Measurements from ENCODE around the gene INF2. TPM values are rescaled to one million over a fixed set of nuclear protein-coding genes. Genes with fewer than 3 reads are reported as not detected.

The INF2 gene
- total and polyA plus RNA-seq, 2 experiments from 2014 or later = 36.7 to 75.5 TPM

DNA sequence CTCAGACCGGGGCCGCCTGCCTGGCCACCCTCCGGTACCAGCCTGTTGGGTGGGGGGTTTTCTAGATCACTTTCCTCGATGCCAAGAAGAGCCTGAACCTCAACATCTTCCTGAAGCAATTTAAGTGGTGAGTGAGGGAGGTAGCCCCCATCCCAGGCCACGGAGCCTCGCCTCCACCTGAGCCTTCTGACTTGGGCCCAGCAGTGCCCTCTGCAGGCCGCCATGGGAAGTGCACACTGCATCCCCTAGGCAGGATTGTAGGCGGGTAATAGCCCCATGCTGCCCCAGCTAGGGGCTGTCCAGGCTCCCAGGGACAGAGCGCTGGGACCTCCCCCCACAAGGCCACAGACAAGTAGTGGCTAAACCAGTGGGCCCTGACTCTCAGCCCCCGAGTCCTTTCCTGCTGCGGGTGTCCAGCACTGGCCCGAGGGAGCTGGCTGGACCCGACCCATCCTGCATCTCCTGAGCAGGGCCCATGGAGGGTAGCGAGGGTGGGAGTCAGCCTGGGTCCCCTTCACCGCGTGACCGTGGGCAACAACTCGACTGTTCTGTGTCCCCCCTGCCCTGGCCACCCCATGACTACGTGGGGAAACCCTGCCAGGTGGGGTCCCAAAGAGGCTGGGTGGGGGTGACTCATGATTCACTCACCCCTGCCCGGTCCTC is 19.3 kb downstream of the INF2 start (continued):
- TF ChIP-seq, protein P1, sequence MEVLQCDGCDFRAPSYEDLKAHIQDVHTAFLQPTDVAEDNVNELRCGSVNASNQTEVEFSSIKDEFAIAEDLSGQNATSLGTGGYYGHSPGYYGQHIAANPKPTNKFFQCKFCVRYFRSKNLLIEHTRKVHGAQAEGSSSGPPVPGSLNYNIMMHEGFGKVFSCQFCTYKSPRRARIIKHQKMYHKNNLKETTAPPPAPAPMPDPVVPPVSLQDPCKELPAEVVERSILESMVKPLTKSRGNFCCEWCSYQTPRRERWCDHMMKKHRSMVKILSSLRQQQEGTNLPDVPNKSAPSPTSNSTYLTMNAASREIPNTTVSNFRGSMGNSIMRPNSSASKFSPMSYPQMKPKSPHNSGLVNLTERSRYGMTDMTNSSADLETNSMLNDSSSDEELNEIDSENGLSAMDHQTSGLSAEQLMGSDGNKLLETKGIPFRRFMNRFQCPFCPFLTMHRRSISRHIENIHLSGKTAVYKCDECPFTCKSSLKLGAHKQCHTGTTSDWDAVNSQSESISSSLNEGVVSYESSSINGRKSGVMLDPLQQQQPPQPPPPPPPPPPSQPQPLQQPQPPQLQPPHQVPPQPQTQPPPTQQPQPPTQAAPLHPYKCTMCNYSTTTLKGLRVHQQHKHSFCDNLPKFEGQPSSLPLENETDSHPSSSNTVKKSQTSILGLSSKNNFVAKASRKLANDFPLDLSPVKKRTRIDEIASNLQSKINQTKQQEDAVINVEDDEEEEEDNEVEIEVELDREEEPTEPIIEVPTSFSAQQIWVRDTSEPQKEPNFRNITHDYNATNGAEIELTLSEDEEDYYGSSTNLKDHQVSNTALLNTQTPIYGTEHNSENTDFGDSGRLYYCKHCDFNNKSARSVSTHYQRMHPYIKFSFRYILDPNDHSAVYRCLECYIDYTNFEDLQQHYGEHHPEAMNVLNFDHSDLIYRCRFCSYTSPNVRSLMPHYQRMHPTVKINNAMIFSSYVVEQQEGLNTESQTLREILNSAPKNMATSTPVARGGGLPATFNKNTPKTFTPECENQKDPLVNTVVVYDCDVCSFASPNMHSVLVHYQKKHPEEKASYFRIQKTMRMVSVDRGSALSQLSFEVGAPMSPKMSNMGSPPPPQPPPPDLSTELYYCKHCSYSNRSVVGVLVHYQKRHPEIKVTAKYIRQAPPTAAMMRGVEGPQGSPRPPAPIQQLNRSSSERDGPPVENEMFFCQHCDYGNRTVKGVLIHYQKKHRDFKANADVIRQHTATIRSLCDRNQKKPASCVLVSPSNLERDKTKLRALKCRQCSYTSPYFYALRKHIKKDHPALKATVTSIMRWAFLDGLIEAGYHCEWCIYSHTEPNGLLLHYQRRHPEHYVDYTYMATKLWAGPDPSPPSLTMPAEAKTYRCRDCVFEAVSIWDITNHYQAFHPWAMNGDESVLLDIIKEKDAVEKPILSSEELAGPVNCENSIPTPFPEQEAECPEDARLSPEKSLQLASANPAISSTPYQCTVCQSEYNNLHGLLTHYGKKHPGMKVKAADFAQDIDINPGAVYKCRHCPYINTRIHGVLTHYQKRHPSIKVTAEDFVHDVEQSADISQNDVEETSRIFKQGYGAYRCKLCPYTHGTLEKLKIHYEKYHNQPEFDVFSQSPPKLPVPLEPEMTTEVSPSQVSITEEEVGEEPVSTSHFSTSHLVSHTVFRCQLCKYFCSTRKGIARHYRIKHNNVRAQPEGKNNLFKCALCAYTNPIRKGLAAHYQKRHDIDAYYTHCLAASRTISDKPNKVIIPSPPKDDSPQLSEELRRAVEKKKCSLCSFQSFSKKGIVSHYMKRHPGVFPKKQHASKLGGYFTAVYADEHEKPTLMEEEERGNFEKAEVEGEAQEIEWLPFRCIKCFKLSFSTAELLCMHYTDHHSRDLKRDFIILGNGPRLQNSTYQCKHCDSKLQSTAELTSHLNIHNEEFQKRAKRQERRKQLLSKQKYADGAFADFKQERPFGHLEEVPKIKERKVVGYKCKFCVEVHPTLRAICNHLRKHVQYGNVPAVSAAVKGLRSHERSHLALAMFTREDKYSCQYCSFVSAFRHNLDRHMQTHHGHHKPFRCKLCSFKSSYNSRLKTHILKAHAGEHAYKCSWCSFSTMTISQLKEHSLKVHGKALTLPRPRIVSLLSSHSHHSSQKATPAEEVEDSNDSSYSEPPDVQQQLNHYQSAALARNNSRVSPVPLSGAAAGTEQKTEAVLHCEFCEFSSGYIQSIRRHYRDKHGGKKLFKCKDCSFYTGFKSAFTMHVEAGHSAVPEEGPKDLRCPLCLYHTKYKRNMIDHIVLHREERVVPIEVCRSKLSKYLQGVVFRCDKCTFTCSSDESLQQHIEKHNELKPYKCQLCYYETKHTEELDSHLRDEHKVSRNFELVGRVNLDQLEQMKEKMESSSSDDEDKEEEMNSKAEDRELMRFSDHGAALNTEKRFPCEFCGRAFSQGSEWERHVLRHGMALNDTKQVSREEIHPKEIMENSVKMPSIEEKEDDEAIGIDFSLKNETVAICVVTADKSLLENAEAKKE (CRISPR knock-in tag; IDR thresholded peaks at IDR 0.05) = no peak

DNA sequence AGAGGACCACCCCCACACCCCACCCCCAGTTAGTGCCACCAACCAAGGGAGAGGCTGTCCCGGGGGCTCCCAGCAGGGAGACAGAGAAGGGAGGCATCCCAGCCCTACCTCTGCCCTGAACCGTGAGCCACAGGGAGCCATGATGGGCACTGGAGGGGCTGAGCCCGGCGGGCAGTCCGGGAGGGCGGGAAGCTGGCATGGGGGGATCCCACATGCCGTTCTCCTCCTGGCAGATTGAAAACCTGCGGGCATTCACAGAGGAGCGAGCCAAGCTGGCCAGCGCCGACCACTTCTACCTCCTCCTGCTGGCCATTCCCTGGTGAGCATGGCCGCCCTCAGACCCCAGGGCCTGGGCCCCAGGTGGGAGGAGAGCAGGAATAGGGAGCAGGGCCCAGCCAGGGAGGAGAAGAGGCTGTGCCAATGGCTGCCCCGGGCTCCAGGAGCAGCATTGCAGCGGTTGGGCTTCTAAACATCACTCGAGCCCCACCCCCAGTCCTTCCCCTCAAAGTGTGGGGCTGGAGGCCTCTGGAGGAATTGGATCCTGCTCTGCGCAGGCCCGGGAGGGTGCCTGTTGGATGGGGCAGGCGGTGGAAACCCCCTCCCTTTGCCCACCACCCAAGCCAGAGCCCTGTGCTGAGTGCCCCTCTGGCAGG is 20.1 kb downstream of the INF2 start:
- peaks cover 18% of the 10 kb centered on the region for H3K36me3 Mint-ChIP-seq (ENCODE audit: low read depth)
- no peaks in the 10 kb centered on the region for H3K79me2 ChIP-seq (replicated peaks; ENCODE audit: insufficient read depth)
- H3K4me1 ChIP-seq (ENCODE audit: insufficient read depth) = 0 out of 2 replicates have a peak, but pooled peaks cover 9% of the 10 kb centered on the region
- ATAC-seq (no peak), DNase-seq (ENCODE audit: low spot score) (no peak)
- H4K20me1 ChIP-seq (replicated peaks; ENCODE audit: insufficient read depth) = no peaks in the 10 kb centered on the region
- no peaks in the 10 kb centered on the region for H3K9me2 ChIP-seq (ENCODE audit: insufficient read depth)
- no peak overlapping the region for H3K4me3 ChIP-seq
- H3K27me3 ChIP-seq (ENCODE audit: insufficient read depth) = no peaks in the 10 kb centered on the region
- H2AFZ ChIP-seq = no peak overlapping the region
- H3K9me3 Mint-ChIP-seq = peaks cover 8% of the 10 kb centered on the region
- H3K4me3 Mint-ChIP-seq = no peak overlapping the region
- H3K36me3 ChIP-seq (ENCODE audit: insufficient read depth) = peaks cover 2% of the 10 kb centered on the region; the same call in 1 of the 2 replicates
- H3F3A ChIP-seq (replicated peaks; ENCODE audit: low read depth) = no peaks in the 10 kb centered on the region
- H3K27ac ChIP-seq (ENCODE audit: low read depth) = no peak overlapping the region
- peaks cover 9% of the 10 kb centered on the region; the same call in 2 of the 3 replicates for H3K4me1 Mint-ChIP-seq
- peaks cover 6% of the 10 kb centered on the region for H3K27me3 Mint-ChIP-seq (ENCODE audit: insufficient read depth, low read depth, poor library complexity)
- no peak overlapping the region for H3K4me2 ChIP-seq
- H3K27ac Mint-ChIP-seq = no peak overlapping the region
- TF ChIP-seq, protein P2, sequence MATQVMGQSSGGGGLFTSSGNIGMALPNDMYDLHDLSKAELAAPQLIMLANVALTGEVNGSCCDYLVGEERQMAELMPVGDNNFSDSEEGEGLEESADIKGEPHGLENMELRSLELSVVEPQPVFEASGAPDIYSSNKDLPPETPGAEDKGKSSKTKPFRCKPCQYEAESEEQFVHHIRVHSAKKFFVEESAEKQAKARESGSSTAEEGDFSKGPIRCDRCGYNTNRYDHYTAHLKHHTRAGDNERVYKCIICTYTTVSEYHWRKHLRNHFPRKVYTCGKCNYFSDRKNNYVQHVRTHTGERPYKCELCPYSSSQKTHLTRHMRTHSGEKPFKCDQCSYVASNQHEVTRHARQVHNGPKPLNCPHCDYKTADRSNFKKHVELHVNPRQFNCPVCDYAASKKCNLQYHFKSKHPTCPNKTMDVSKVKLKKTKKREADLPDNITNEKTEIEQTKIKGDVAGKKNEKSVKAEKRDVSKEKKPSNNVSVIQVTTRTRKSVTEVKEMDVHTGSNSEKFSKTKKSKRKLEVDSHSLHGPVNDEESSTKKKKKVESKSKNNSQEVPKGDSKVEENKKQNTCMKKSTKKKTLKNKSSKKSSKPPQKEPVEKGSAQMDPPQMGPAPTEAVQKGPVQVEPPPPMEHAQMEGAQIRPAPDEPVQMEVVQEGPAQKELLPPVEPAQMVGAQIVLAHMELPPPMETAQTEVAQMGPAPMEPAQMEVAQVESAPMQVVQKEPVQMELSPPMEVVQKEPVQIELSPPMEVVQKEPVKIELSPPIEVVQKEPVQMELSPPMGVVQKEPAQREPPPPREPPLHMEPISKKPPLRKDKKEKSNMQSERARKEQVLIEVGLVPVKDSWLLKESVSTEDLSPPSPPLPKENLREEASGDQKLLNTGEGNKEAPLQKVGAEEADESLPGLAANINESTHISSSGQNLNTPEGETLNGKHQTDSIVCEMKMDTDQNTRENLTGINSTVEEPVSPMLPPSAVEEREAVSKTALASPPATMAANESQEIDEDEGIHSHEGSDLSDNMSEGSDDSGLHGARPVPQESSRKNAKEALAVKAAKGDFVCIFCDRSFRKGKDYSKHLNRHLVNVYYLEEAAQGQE (IDR thresholded peaks at IDR 0.05; ENCODE audit: unreplicated experiment) = no peak
- TF ChIP-seq NANOG (IDR thresholded peaks at IDR 0.05; ENCODE audit: borderline replicate concordance) = no peak
- TF ChIP-seq JUNB (IDR thresholded peaks at IDR 0.05; ENCODE audit: unreplicated experiment) = no peak
- TF ChIP-seq, protein P3, sequence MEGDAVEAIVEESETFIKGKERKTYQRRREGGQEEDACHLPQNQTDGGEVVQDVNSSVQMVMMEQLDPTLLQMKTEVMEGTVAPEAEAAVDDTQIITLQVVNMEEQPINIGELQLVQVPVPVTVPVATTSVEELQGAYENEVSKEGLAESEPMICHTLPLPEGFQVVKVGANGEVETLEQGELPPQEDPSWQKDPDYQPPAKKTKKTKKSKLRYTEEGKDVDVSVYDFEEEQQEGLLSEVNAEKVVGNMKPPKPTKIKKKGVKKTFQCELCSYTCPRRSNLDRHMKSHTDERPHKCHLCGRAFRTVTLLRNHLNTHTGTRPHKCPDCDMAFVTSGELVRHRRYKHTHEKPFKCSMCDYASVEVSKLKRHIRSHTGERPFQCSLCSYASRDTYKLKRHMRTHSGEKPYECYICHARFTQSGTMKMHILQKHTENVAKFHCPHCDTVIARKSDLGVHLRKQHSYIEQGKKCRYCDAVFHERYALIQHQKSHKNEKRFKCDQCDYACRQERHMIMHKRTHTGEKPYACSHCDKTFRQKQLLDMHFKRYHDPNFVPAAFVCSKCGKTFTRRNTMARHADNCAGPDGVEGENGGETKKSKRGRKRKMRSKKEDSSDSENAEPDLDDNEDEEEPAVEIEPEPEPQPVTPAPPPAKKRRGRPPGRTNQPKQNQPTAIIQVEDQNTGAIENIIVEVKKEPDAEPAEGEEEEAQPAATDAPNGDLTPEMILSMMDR (conservative IDR thresholded peaks at IDR 0.05; ENCODE audit: low read depth in 2 of 2) = no peak
